ENCODE results near the gene GRIN3A.
A peak's percentile ranks its signal among the peaks of the same experiment; 100 is the strongest.
"Not testable (repeated sequence)": the region's sequence is repeated elsewhere in the genome, so short reads cannot be mapped to it uniquely, and the experiment has no call there.

GRIN3A gene

DNA sequence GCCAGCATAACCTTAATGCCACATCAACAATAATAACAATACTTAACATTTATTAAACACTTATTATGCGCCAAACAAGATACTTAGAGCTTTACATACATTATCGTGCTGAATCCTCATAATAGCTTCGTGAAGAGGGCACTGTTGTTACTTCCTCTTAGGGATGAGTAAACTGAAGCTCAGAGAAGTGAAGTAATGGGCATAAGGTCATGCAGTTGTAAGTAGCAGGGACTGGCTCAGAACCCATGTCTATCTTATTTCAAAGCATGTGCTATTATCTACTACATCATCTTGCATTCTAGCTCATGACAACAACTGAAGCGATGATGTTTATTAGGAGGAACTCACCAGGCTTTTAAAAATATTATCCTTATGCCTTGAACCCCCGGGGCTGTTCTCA lies 108.8 kb downstream of the GRIN3A start:
- DNase-seq: no peak

DNA sequence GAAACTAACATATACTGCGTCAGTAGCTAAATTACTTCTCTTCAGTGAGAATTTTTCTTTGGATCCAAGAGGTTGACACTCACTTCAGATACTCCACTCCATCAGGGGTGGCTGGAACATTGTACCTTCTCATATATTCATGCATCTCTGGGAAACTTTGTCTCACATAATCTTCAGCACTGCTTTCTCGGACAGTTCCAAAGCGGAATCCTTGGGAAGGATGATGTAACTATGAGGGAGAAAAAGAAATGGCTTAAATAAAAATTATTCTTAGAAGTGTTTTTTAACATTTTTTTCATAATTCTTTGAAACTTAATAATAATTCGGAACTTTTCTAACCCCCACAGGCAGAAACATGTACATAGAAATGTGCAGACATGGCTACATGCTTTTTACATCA lies 110.3 kb downstream of the GRIN3A start:
- no peak for DNase-seq

DNA sequence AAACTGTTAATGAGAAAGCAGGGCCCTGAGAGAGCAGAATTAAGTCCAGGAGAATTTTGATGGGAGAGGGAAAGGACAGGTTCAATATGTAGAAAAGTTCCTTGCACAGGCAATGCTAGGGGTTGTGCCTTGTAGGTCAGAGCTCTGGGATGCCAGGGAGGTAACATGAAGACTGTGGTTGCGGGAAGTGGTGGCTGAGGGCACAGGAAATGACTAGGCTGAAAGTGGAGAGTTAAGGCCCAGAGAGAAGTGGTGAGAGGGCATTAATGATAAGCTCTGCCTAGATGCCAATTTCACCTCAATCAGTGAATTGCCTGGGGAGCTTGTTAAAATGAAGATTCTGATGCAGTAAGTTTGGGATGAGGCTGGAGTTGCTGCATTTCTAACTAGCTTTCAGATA lies 112.2 kb downstream of the GRIN3A start:
- DNase-seq: peak; percentile 39

DNA sequence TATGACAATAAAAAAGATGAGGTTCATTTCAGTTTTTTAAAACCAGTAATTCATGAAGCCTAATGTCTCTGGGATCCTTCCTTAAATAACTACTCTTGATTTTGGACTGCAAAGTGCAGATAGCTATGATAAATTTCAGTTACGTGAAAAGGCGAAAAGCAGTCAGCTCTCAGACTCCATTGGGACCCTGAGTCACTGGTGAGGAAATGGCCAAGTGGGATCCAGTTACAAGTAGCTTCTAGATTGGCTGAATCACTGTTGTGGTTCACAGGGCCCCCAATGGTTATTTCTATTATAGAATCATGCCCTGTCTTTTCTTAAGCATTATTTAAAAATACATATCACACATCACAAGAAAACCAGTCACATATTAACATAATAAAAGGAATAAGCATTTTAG lies 112.6 kb downstream of the GRIN3A start:
- no peak for DNase-seq

DNA sequence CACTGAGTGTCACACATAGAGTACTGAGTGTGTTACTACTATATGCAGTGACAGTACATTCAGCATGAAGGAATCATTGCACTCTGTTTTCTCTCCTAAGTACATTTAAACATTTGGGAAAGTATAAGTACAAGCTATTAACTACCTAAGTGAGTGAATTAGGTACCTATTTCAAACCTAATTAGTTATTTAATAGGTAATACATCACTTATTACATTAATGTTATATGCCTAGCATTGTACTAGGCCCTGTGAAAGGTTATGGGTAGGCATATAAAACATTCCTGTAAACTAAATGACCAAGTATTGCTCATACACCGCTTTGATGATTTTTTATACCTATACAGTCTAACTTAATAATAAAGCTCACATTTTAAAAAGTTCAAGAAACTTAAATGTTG lies 118.0 kb downstream of the GRIN3A start:
- DNase-seq: no peak

DNA sequence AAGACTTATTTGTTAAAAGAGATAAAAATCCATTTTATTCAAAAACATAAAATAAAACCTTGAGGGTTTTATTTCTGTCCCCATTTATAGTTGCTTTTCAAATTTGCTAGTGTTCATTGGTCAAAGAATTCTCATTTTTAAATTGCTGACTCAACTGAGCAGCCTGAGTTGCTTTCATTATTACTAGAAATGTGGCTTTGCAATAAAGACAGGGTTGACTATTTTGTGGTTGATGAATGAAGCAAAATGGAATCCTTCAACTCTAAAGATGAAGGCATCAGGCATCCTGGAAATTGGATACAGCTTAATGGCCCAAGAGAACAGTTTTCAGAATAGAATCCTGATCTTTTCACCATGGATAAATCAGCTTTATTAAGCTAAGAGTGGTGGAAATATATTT lies 119.7 kb downstream of the GRIN3A start:
- no peak for DNase-seq

DNA sequence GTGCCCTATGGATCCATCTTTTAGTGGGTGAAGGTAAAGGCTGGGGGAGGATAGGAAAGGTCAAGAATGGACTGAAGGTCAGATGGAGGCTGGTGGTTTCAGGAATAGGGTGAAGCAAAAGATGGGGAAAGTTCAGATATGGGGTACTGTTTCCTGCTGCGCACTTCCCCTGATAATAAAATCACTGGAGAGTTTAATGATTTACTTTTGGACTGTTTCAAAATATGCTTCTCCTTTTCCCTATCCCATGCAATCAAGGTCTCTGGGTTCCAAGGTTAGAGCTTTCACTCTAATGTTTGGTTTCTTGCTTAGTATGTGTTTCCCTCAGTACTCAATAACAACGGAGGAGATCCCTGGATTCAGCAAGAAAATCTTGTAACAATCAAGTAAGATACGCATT lies 132.9 kb downstream of the GRIN3A start:
- DNase-seq: no peak

DNA sequence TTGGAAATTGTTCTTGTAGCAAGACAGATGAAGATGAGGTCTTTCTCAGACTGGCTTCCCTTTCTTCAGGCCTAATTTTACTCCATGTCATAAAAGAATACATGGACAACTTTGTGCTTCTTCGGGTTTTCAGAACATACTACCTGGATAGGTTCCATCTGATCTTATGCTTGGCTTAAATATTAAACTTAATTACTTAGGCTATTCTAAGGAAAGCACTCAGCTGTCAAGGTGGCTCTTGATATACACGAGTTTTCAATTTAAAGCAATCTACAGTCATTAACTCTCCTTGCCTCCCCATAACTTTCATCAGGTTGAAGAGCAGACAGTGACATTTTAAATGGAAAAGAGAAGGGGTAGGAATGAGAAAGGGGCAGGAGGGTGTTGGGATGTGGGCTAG lies 134.2 kb downstream of the GRIN3A start:
- DNase-seq: no peak

DNA sequence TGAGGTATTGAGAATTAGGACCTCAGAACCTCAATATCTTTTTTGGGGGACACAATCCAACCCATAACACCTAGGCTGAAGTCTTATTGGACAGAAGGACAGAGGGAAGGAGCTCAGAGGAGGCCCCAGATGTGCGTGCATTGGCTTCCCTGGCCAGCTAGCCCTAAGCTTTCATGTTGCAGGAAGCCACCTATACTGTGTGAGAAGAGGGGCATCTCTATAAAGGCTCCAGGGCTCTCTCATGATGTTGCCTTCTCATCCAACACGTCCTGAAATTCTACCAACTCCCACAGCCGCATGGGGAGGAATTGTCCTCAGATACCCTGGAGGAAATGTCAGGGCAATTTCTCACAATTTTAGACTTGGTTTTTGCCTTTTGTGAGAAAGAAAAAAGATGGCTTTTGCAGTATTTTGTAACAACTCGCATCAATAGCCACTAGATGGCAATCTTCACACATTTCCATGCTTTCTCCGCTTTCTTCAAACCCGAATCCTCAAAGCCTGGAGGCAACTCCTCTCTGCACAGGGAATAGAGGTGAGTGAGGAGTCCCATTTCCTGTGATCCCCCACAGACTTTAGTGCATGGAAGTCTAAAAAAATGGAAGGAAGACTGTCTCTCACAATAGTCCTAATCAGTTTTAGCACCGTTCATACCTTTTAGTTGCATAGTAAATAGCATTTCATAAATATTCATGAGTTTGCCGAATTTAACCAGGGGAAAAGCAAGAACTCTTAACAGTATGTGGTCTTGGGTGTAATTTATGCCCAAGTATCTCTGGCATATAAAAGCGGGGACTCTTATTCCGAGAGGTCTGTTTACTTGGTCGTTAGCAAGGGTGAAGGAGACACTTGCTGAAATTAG lies 136.3 kb downstream of the GRIN3A start:
- peak; percentile 8 for DNase-seq

DNA sequence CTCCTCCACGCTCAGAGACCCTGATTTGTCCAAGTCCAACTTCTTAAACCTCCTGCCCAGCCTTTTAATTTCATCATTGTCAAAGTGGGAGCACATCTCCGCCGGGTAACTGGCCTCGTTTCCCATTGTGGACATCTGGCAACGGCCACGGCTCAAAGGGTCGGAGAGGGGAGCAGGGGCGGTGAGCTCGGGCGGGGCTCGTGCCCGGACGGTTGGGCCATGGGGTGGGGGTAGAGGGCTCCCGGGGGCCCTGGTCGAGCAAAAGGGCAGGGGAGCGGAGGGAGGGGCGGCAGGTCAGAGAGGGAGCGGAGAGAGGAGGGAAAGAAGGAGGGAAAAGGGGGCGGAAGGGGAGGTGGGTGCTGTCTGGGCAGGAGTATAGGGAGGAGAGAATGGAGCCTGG lies 143.7 kb downstream of the GRIN3A start, which contains the start of gene PPP3R2:
PPP3R2 (minus strand) TSS at position 174 of the 400 bp plus-strand sequence; CDS start at position 126, 48 bp downstream.
- no peak for DNase-seq

DNA sequence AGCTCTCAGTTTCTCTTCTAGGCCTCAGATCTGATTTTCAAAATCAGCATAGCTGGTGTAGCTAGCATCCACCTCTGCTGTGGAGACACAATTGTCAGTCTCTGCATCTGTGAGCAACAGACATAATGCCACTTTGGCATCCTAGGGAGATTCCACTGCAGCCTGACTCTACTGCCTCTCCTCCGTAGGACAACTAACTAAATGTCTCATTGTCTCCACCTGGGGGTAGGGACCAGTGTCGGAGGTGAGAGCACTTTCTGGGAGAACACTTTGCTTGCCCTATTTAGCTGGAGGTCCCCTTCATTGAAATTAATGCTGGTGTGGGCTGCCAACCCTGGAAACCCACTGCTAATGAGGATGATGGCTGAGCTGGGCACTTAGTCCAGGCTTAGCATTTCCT lies 145.1 kb downstream of the GRIN3A start:
- no peak for DNase-seq

DNA sequence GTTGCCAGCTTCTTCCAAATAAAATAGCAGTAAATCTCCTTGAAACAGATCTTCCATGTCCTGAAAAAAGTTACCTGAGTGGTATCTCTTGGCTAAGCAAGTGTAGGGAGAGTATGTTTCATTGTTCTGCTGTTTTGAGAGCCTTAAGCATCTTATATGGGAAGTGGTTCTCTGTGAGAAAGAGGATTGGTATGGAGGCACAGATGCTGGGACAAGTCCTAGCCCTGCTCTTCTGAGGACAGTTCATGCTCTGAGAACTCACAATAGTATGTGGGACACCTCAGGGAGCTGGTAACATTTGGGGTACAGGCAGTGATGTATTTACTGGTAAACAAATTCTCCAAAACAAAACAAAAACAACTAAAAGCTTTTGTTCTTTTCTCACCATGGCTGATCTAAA lies 145.7 kb downstream of the GRIN3A start:
- no peak for DNase-seq

DNA sequence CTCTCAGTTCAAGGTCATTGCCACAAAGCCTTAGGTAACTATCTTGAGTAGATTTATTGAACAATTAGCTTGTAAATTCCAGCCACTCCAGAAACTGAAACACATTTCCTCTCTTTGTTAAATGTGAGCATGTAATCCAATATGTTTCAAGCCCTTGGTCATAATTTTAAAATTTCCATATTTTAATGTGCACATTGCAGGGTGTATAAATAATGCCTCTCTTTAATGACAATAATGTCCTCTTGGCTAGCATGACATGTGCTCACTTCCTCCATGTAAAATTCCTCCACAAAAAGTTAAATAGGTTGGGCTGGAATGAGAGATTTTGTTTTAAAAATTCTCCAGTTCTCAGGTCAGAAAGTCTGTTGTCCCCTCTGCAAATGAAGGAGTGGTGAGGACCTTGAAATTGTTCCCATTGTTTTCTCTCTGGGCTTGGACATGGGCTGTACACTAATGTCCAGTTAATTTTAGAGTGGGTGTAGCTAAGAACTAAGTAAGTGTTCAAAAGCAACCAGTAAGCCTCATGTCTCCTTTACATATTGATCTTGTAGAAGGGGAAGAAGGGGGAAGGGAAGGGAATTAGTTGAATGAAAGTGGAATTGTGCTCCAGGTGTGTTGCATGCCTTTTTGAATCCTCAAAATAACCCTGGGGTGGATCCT lies 146.5 kb downstream of the GRIN3A start:
- no peak for DNase-seq

DNA sequence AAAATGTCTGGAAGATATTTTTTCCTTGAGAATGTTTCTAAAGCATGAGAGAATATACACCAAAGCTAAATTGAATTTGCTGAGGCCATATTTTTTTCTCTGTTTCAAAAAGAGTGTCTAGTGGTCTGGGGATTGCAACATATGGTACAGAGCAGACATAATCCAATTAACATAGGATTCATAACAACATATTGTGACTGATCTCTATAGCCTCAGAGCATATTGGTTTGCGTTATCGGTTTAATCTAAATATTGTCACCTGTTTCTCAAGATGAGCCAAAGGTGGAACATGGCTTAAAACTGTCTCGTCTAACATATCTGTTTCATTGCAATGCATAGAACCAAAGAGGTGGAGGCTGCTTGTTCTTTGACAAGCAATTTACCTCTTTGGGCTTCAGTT lies 147.5 kb downstream of the GRIN3A start:
- no peak for DNase-seq

DNA sequence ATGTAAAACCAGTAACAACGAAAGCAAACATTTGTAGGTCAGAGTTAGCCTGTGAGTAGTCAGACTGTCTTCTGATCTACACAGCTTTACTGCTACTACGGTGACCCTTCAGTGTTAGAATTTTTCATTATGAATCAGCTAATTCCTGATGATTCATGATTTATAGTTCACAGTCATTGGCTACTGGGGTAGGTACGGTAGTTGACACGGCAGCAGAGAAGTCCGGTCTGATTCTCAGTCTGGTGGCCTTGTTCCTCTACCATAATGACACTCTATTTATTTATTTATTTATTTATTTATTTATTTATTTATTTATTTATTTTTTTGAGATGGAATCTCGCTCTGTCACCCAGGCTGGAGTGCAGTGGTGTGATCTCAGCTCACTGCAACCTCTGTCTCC lies 148.4 kb downstream of the GRIN3A start:
- not testable (repeated sequence) for DNase-seq

DNA sequence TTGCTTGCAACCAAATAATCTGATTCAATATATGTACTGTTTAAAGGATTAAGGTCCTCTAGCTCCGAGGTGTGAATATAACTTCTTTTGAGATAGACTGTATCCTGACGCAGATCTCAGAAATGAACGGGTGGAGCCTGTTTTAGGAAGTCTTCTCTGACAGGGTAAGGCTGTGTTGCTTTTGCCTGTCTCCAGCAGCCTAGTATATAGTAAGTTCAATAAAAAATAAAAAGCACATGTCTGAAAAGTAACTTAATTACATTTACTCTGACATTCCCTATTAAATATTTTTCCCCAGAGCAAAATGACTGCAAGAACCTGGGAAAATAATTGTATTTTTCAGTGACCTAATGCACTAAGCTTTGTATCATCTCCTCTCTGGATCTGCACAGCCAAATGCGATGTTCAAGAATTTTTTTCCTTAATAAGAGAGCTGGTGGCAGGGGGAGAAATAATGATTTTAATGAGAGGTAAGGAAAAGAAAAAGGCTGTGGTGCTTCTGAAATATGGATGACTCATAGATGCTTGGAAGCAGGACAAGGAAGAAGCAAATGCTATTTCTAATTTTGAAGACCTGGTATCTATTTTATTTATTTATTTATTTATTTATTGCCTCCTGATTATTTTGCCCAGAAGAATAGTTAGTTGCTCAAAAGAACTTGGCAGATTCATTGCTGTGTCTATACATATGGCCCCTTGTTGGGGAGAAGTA lies 151.0 kb downstream of the GRIN3A start:
- no peak for DNase-seq

DNA sequence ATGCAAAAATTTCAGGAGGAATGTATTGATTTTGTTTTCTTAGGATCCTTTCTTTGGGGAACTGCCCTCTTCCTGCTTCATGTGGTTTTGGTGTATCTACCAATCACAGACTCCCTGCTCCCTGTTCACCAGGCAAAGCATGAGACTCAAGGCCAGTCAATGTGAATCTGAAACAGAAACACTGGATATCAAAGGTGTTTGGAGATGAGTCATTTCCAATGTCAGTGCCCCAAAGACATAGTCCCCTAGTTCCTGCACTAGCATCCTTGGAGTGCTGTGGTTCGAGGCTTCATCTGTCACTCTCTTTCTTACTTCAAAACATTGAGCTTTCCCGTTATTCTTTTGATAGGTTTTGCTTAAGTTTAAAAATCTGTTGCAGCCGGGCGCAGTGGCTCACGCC lies 151.8 kb downstream of the GRIN3A start:
- DNase-seq: no peak

DNA sequence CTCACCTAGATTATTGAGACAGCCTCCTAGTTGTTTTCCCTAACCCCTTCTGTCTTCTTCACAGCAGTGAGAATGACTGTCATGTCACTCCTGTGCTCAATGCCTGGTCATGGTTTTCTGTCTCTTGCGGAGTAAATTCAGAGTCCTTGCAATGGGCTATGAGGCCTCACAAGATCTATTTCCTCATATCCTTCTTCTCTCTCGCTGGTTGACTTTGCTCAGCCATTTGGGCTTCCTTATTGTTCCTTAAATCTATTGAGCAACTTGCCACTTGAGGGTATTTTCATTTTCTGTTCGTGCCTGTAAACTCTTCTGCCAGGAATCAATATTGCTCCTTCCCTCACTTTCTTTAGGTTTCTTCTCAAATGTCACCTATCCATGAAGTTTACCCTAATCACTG lies 152.7 kb downstream of the GRIN3A start:
- peak; percentile 48 for DNase-seq

DNA sequence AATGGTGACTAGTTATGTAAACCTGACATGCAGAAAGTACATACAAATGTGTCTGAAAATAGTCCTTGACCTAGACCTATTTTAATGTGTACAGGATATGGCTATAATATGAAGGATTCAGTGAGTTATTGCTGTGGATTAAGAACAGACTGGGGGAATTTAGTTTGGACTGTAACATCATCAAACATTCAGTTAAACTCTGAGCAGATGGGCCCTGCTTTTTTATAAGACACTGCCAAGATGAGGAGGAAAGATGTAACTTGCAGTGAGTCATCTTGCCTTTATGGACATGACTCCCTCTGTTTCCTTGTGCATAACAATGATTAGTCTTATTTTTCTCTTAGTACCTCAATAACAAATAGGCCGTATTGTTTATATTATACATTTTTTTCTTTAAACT lies 155.9 kb downstream of the GRIN3A start:
- no peak for DNase-seq

DNA sequence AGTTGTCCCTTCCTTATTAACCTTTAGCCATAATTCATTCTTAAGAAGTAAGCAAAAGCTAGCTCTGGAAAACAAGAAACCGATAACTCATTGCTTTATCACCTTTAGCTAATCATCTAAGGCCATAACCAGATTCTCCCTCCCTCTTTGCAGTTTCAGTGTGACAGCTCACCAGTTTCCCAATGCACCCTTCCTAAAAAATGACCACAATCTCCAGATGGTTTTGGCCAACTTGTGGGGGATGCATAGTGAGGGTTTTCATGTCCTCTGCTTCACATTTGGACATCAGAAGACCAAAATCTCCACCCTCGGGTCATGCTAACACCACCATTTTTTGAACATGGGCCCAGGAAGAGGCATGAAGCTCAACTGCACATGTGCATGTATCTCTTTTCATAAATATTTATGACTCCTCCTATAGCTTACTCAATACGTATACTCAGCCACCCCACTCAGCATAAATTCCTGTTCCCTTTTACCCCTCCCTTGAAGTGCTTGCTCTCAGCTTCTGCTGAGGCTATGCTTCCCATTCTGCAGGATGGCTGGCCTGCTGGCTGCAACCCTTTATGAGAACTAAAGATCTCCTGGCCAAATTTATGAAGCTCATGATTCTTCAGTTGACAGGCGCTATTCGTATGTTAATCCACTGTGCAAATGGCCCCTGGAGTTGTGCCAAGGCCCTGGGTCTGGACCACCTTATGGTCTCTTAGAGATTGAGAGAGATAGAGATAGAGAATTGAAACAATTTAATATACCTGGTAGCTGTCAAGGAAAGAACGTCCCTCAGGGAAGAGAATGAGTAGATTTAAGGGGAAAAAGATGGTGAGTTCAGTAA lies 158.5 kb downstream of the GRIN3A start:
- DNase-seq: no peak

DNA sequence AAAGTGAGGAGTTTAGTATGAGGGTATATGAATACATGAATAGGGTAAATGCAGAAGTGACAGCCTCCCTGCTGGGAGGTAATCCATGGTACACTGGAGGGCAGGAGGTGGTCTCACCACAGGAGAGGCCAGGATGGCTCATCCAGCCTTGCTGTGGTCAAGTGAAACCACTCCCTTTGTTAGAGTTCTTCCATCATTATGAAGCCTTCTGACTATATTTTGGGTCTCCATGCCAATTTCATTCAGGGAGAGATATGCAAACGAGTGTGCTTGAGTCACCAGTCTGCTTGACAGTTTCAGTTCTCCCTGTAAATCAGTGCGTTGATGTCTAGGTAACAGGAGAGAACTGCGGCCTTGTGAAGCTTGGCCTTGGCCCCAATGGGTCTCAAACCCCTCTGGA lies 160.1 kb downstream of the GRIN3A start:
- DNase-seq: no peak

DNA sequence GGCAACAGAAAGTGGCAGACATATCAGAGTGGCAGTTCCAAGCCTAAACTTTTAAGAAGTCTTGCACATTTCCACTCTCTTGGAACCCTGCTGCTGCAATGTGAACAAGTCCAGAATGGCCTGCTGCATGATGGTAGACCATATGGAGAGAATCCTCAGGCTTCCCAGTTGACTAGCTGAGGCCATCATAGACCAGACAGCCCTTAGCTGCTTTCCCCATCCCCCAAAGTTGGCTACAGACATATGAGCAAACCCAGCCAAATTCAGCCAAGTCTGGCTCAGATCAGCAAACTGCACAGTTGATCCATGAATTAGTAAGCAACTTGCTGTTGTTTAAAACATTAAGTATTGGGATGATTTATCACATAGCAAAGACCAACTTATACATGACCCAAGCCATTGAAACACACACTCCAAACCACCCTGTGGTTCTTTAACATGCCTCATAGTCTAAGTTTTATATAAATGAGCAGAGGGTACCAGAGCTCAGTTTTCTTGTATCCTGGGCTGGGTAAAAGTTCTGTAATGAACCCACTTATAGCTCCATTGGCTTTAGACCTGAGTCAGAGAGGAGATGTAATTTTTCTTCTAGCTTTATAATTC lies 163.6 kb downstream of the GRIN3A start:
- DNase-seq: no peak

DNA sequence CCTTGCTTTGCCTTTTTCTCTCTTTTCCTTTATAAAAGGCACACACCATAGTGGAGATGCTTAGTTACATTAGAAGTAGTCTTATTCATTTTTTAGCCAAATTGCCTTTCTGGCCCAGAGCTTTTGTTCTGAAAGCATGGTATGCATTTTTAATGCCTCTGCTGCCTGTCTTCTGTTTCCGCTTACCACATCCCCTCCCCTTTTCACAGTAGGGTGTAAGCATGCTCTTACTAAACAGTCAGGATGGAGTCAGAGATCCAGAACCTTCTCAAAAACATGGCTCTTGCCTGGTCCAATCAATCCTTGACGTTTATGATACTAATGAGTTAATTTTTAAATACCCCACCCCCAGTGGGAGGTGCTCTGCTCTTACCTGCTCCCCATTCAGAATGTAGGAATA lies 166.1 kb downstream of the GRIN3A start:
- DNase-seq: no peak

Data from GF-D8 (cell line).